PFSK-1 (cell line): Measurements from ENCODE around the gene ZNF215.

ENCODE experiments used
- FOXP2 ChIP-seq: optimal IDR thresholded peaks from 2 replicates; pipeline ENCODE3; 2011; ENCODE audit warnings: borderline replicate concordance, control low read depth, inconsistent platforms; ENCODE audit not compliant: insufficient read depth; ENCODE audit errors: extremely low read length, extremely low read depth
- POLR2AphosphoS5 ChIP-seq: IDR thresholded peaks from 2 replicates; pipeline ENCODE4 v1.6.1; 2012; ENCODE audit warnings: low read depth, mild to moderate bottlenecking, control low read depth, low read length, moderate library complexity
- REST ChIP-seq, 2 experiments: IDR thresholded peaks; 2 replicates each; pipeline versions ENCODE4 v1.6.1 to v1.8.0; 2011 to 2012; ENCODE audit warnings: low read depth in 2 of 2, low read length in 2 of 2, control low read depth in 1 of 2, inconsistent platforms in 1 of 2, mild to moderate bottlenecking in 1 of 2, moderate library complexity in 1 of 2; ENCODE audit not compliant: insufficient read depth in 1 of 2
- SIN3A ChIP-seq: IDR thresholded peaks from 2 replicates; pipeline ENCODE4 v1.6.1; 2012; ENCODE audit warnings: mild to moderate bottlenecking, low read length, moderate library complexity, borderline replicate concordance; ENCODE audit not compliant: insufficient read depth
- TAF1 ChIP-seq: IDR thresholded peaks from 2 replicates; pipeline ENCODE4 v1.6.1; 2012; ENCODE audit warnings: low read length, control low read depth, borderline replicate concordance; ENCODE audit not compliant: insufficient read depth

Gene ZNF215

GRCh38 chr11:6962673-6963072 lies 36.4 kb downstream of the ZNF215 start:
- TF ChIP-seq REST (IDR thresholded peaks at IDR 0.05; ENCODE audit: insufficient read depth in 1 of 2, low read depth in 2 of 2, low read length in 2 of 2) (no peak), SIN3A (no peak), POLR2AphosphoS5 (no peak), FOXP2 (no peak), TAF1 (no peak)

GRCh38 chr11:6968816-6969215 lies 42.6 kb downstream of the ZNF215 start:
- no peak for TF ChIP-seq REST (IDR thresholded peaks at IDR 0.05; ENCODE audit: insufficient read depth in 1 of 2, low read depth in 2 of 2, low read length in 2 of 2)
- TF ChIP-seq TAF1, result no peak
- TF ChIP-seq POLR2AphosphoS5, result no peak
- TF ChIP-seq FOXP2, result no peak
- no peak for TF ChIP-seq SIN3A

- TF ChIP-seq TAF1, result no peak
- TF ChIP-seq SIN3A, result no peak
- TF ChIP-seq FOXP2, result no peak
- no peak for TF ChIP-seq POLR2AphosphoS5
Measured at GRCh38 chr11:6979365-6979764, 53.1 kb downstream of the ZNF215 start.

GRCh38 chr11:6986487-6986886 lies 60.3 kb downstream of the ZNF215 start:
- no peak for TF ChIP-seq REST (IDR thresholded peaks at IDR 0.05; ENCODE audit: insufficient read depth in 1 of 2, low read depth in 2 of 2, low read length in 2 of 2)

- TF ChIP-seq FOXP2, result no peak
Measured at GRCh38 chr11:6988506-6988905, 62.3 kb downstream of the ZNF215 start.

- TF ChIP-seq SIN3A (no peak), POLR2AphosphoS5 (no peak), FOXP2 (no peak), REST (IDR thresholded peaks at IDR 0.05; ENCODE audit: insufficient read depth in 1 of 2, low read depth in 2 of 2, low read length in 2 of 2) (no peak), TAF1 (no peak)
Measured at GRCh38 chr11:6991227-6991626, 65.0 kb downstream of the ZNF215 start.
